Stimulated activated CD4-positive, alpha-beta T cell treated with anti-CD3 and anti-CD28 coated beads, Interleukin-12 subunit alpha, Interleukin-12 subunit beta, amount 100 ng/mL, for 24 hours (primary cell): ENCODE data around the gene SPINK9.

ENCODE experiments used
- DNase-seq, 2 experiments: peaks; one replicate each; pipeline ENCODE4 v3.0.0-alpha.2; 2020; ENCODE audit warnings: low read depth in 2 of 2

SPINK9 gene

GRCh38 chr5:148368299-148368698, 32.9 kb downstream of the SPINK9 start:
- no peak for DNase-seq

GRCh38 chr5:148372166-148372725, 36.9 kb downstream of the SPINK9 start:
- no peak for DNase-seq

- no peak for DNase-seq
Measured at GRCh38 chr5:148372893-148373292, 37.5 kb downstream of the SPINK9 start.

DNA sequence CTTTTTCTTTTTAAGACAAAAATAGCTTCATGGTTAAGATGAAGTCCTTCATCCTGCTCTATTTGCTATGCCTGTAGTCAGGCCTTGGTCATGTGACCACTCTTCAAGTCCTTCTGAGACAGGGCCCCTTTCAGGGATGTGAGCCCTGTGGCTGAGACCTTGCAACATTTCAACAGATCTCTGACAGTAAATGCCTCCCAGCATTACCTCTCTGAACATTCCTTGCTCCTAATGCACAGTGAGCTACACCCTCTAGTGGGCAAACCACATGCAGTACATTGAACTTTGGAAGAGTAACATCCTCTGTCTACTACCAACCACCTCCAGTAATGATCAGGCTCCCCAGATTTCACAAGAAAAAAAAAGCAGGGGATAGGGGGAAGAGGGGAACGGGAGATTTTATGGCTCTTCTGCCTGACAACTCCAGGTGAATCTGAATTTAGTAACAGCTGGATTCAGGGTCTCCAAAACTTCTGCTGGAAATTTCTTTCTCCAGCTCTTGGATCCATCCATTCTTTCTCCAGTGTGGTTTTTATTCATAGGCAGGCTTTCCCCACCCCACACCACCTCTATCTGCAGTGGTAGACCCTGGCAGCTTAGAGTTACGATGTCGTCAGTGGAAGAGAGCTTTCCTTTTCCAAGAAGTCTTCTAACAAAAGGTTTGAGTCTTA, 39.5 kb downstream of the SPINK9 start:
- no peak for DNase-seq

DNA sequence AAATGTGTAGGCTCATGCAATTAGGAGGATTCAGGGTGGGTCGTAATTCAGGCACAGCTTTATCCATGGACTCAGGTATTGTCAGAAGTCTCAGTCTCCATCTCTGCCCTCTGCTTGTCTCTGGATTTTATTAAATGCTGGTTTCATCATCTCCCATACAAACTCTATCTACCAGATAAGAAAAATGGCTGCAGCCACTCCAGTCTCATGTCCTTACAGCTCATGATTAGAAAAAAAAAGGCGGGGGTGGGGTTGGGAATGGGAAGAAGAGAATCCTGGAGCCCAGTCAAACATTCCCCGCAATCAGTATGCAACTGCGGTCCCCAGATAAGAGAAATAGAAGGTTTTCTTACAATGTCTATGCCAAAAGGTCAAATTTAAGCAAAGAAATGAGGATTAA, 40.8 kb downstream of the SPINK9 start:
- DNase-seq, result no peak

DNA sequence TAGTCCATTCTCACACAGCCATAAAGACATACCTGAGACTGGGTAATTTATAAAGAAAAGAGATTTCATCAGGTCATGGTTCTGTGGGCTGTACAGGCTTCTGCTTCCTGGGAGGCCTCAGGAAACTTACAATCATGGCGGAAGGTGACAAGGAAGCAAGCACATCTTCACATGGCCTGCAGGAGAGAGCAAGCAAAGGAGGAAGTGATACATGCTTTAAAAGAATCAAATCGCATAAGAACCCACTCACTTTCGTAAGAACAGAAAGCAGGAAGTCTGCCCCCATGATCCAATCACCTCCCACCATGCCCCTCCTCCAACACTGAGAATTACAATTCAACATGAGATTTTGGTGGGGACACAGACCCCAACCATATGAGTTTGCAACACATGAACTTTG, 43.3 kb downstream of the SPINK9 start:
- DNase-seq, result no peak

GRCh38 chr5:148379340-148379739, 44.0 kb downstream of the SPINK9 start:
- no peak for DNase-seq

DNA sequence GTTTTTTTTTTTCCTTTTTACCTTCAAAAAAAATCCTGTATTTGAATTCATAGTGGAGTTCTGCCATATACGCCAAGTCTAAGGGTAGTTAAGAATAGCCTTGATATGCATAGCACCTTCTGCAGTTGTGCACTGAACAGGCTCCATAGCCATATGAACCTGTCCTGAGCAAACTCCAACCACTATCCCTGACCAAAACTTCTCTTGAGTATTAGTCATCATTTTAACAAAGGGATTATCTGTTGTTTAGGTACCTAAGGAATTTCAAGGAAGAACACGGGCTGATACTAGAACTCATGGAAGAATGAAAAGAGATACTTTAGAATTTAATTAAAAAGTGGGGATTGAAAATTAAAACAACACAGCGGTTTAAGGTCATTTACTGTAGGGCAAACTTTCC, 46.5 kb downstream of the SPINK9 start:
- DNase-seq, result no peak

- DNase-seq, result no peak
Measured at GRCh38 chr5:148382961-148383360, 47.6 kb downstream of the SPINK9 start.

DNA sequence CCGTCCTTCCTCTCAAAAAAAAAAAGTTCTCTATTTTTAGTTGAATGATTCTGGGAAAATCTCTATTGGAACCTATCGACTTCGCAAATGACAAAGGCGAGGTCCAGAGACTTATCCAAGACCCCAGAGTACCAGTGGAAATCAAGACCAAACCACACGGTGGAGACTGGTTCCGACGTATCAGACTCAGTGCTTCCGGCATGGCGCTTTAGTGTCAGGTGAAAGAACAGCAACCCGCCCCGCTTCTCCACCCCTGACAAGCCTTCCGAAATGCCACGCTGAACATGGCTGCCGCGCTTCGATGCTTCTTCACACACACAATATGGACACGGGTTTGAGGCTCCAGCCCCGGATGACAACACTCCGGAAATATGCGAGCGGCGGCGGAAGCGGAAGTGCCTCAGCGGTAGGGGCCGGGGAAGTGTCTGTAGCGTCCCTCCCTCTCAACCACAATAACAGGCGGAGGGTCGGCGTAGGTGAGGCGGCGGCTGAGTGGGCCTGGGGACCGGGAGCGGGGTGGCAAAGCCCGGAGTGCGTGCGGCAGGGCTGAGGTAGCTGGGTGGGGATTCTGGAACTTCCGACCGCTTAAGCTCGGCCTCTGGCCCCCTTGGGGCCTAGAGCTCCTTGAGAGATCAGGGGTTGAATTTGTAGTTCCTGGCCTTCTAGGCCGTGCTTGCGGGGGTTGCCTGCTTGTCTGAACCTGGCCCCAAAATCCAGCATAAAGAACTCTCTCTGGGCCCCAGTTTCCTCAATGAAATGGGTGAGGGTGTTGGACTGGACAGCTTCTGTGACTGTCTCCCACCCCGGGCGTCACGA, 48.4 kb downstream of the SPINK9 start, which contains the start of gene FBXO38:
Gene FBXO38, plus strand, starts transcription at position 395 of the 816 bp plus-strand sequence. CDS start 10,819 bp downstream, outside the sequence.
- DNase-seq, result peak; percentile 92 to 94

DNA sequence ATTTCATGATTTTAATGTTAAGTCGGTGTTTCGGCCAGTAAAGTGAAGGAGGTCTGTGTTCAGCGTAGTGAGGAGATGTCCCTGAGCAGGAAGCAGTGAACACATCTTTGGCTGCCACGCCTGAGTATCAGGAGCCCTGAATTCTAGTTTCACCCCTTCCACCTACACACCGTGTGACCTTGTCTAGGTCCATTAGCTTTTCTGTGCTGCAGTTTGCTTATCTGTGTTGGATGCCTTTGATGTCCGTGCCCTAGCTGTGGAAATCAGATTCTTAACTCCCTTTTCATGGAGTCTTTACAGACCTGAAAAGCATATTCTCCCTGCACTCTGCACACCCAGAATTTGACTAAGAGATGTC, 49.0 kb downstream of the SPINK9 start:
- no peak for DNase-seq

DNA sequence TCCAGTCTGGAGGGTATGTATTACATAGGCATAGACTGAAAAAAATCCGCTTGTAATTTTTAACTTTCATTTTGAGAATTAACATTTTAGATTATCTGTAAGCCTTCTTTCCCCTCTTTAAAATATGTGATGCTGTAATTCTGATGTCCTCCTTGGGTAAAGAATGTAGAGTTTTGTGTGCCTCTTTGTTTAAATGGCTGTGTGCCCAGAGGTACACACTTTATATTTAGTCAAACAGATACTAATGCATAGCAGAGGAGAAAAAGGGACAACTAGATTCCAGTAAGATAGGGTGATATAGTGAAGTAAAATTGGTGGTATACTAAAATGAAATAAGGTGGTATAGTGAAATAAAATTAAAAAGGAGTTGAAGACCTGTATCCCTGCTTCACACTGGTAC, 49.7 kb downstream of the SPINK9 start:
- no peak for DNase-seq

DNA sequence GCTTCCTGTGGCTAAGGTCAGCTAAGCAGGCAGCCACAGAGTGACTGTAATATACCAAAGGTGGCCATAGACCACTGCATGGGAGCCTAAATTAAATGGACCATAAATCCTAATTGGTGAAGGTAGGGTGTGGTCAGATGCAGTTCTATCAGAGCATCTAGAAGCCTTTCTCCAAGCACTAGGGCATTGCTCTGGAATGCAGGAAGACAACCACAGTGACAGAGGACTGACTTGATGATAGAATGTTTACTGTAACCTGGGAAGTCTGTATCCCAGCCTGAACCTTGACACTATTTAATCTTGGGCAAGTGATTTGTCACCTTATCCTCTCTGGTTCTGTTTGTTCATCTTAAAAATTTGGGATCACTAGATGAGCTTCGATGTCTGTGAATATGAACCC, 50.7 kb downstream of the SPINK9 start:
- no peak for DNase-seq

GRCh38 chr5:148387325-148387724, 52.0 kb downstream of the SPINK9 start:
- DNase-seq, result no peak

DNA sequence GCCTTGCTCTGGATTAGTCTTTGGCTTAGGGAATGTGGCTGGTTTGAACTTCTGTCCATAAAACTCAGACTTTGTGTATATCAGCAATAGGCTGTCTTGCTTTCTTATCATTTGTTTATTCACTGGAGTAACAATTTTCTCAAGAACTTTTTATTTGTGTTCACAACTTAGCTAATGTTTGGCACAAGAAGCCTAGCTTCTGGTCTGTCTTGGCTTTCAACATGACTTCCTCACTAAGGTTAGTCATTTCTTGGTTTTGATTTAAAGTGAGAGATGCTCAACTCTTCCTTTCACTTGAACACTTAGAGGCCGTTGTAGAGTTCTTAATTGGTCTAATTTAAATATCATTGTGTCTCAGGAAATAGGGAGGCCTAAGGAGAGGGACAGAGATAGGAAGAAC, 53.3 kb downstream of the SPINK9 start:
- no peak for DNase-seq
